H9 (cell line): ENCODE data around the gene ELF3. TPM values are rescaled to one million over a fixed set of nuclear protein-coding genes. Genes with fewer than 3 reads are reported as not detected.
A peak's percentile ranks its signal among the peaks of the same experiment; 100 is the strongest.

Source experiments
- DNase-seq: peaks from one replicate; pipeline ENCODE4 v3.0.0-alpha.2; 2017
- H2AFZ ChIP-seq: one replicate; pipeline ENCODE4 v1.6.1; 2013; ENCODE audit warnings: mild to moderate bottlenecking, low read length, control low read depth, moderate library complexity
- H2AK5ac ChIP-seq: 2 replicates; pipeline ENCODE4 v1.6.1; 2013; ENCODE audit warnings: low read length, control low read depth, mixed read lengths; ENCODE audit not compliant: insufficient read length
- H2BK120ac ChIP-seq: one replicate; pipeline ENCODE4 v1.6.1; 2013; ENCODE audit warnings: low read depth, mild to moderate bottlenecking, low read length, control low read depth, inconsistent platforms; ENCODE audit not compliant: poor library complexity, severe bottlenecking
- H2BK12ac ChIP-seq: 2 replicates; pipeline ENCODE4 v1.6.1; 2013; ENCODE audit warnings: low read length, control low read depth, mixed read lengths, low read depth; ENCODE audit not compliant: insufficient read length
- H2BK15ac ChIP-seq: 2 replicates; pipeline ENCODE4 v1.6.1; 2013; ENCODE audit warnings: low read depth, low read length, control low read depth
- H2BK20ac ChIP-seq: one replicate; pipeline ENCODE4 v1.6.1; 2013; ENCODE audit warnings: low read depth, mild to moderate bottlenecking, low read length, control low read depth, inconsistent platforms; ENCODE audit not compliant: poor library complexity, severe bottlenecking
- H2BK5ac ChIP-seq: 2 replicates; pipeline ENCODE4 v1.6.1; 2013; ENCODE audit warnings: low read length, control low read depth, mixed read lengths; ENCODE audit not compliant: insufficient read length
- H3K14ac ChIP-seq: 2 replicates; pipeline ENCODE4 v1.6.1; 2013; ENCODE audit warnings: low read length, control low read depth; ENCODE audit not compliant: insufficient read depth
- H3K18ac ChIP-seq: 2 replicates; pipeline ENCODE4 v1.6.1; 2013; ENCODE audit warnings: low read depth, mild to moderate bottlenecking, mixed read lengths, low read length, control low read depth; ENCODE audit not compliant: insufficient read length
- H3K23ac ChIP-seq: 2 replicates; pipeline ENCODE4 v1.6.1; 2013; ENCODE audit warnings: low read length, control low read depth, mixed read lengths, low read depth; ENCODE audit not compliant: insufficient read length
- H3K23me2 ChIP-seq: 2 replicates; pipeline ENCODE4 v1.6.1; 2013; ENCODE audit warnings: low read depth, mild to moderate bottlenecking, mixed read lengths, low read length, control low read depth; ENCODE audit not compliant: insufficient read length, poor library complexity, severe bottlenecking
- H3K27ac ChIP-seq: 2 replicates; pipeline ENCODE4 v1.5.1; 2013; ENCODE audit warnings: low read length, control low read depth, mixed read lengths, low read depth; ENCODE audit not compliant: insufficient read length
- H3K27me3 ChIP-seq: 2 replicates; pipeline ENCODE4 v1.6.1; 2013; ENCODE audit warnings: low read length, control low read depth, inconsistent platforms; ENCODE audit not compliant: insufficient read depth
- H3K4ac ChIP-seq: 2 replicates; pipeline ENCODE4 v1.6.1; 2013; ENCODE audit warnings: low read depth, mild to moderate bottlenecking, control low read depth, inconsistent platforms, low read length, moderate library complexity
- H3K4me1 ChIP-seq: 2 replicates; pipeline ENCODE4 v1.6.1; 2013; ENCODE audit warnings: low read length, control low read depth, inconsistent platforms; ENCODE audit not compliant: insufficient read depth
- H3K4me2 ChIP-seq: 2 replicates; pipeline ENCODE4 v1.6.1; 2013; ENCODE audit warnings: low read length, control low read depth, mixed read lengths; ENCODE audit not compliant: insufficient read length, insufficient read depth
- H3K56ac ChIP-seq: 2 replicates; pipeline ENCODE4 v1.6.1; 2013; ENCODE audit warnings: low read depth, mild to moderate bottlenecking, mixed read lengths, low read length, control low read depth; ENCODE audit not compliant: insufficient read length
- H3K79me1 ChIP-seq: 2 replicates; pipeline ENCODE4 v1.6.1; 2013; ENCODE audit warnings: low read depth, mild to moderate bottlenecking, moderate library complexity, low read length, control low read depth, inconsistent platforms; ENCODE audit not compliant: insufficient read depth, poor library complexity, severe bottlenecking
- H3K79me2 ChIP-seq: 2 replicates; pipeline ENCODE4 v1.6.1; 2013; ENCODE audit warnings: low read length, control low read depth, inconsistent platforms; ENCODE audit not compliant: insufficient read depth
- H3K9ac ChIP-seq: 2 replicates; pipeline ENCODE4 v1.6.1; 2013; ENCODE audit warnings: low read length, control low read depth, mixed read lengths; ENCODE audit not compliant: insufficient read length; ENCODE audit errors: extremely low read depth
- H3K9me3 ChIP-seq: one replicate; pipeline ENCODE4 v1.6.1; 2013; ENCODE audit warnings: low read depth, low read length, inconsistent platforms; ENCODE audit not compliant: control insufficient read depth
- H3T11ph ChIP-seq: one replicate; pipeline ENCODE4 v1.6.1; 2013; ENCODE audit warnings: mild to moderate bottlenecking, low read length, control low read depth, inconsistent platforms
- H4K20me1 ChIP-seq: one replicate; pipeline ENCODE4 v1.6.1; 2013; ENCODE audit not compliant: control insufficient read depth, insufficient read length, insufficient read depth
- H4K5ac ChIP-seq: 2 replicates; pipeline ENCODE4 v1.6.1; 2013; ENCODE audit warnings: low read depth, mild to moderate bottlenecking, mixed read lengths, low read length, control low read depth; ENCODE audit not compliant: insufficient read length
- H4K8ac ChIP-seq: replicated peaks from 2 replicates; pipeline ENCODE4 v1.6.1; 2013; ENCODE audit warnings: low read length, control low read depth, mixed read lengths, low read depth; ENCODE audit not compliant: insufficient read length
- H4K91ac ChIP-seq: 2 replicates; pipeline ENCODE4 v1.6.1; 2013; ENCODE audit warnings: low read depth, mild to moderate bottlenecking, moderate library complexity, mixed read lengths, low read length, control low read depth; ENCODE audit not compliant: insufficient read length
- H3K27ac Mint-ChIP-seq, 3 experiments: 2 replicates in 2 of 3; 3 replicates in 1 of 3; pipeline ENCODE4 v1.8.0; 2020 to 2021; ENCODE audit warnings: mixed read lengths in 3 of 3, mild to moderate bottlenecking in 1 of 3, moderate library complexity in 1 of 3
- H3K27me3 Mint-ChIP-seq: 2 replicates; pipeline ENCODE4 v1.8.0; 2021; ENCODE audit warnings: low read depth, mild to moderate bottlenecking, moderate library complexity, mixed read lengths
- H3K36me3 Mint-ChIP-seq, 3 experiments: 2 replicates in 2 of 3; 3 replicates in 1 of 3; pipeline ENCODE4 v1.8.0; 2020 to 2021; ENCODE audit warnings: low read depth in 3 of 3, mixed read lengths in 3 of 3; ENCODE audit not compliant: insufficient read depth in 1 of 3
- H3K4me1 Mint-ChIP-seq, 2 experiments: 2 replicates each; pipeline ENCODE4 v1.8.0; 2020; ENCODE audit warnings: mixed read lengths in 2 of 2
- H3K4me3 Mint-ChIP-seq, 2 experiments: 2 replicates in 1 of 2; 3 replicates in 1 of 2; pipeline ENCODE4 v1.8.0; 2020 to 2021; ENCODE audit warnings: mild to moderate bottlenecking in 2 of 2, mixed read lengths in 2 of 2, moderate library complexity in 1 of 2
- H3K9me3 Mint-ChIP-seq, 2 experiments: 2 replicates in 1 of 2; 3 replicates in 1 of 2; pipeline ENCODE4 v1.8.0; 2020; ENCODE audit warnings: mild to moderate bottlenecking in 2 of 2, mixed read lengths in 2 of 2, moderate library complexity in 1 of 2
- WGBS: extraction: QIAGEN DNeasy Blood & Tissue Kit; methylation state at CpG from one replicate; pipeline ENCODE4 v1.1.7; 2013; ENCODE audit warnings: missing lambda C conversion rate, low lambda C conversion rate, mixed read lengths; ENCODE audit not compliant: insufficient read length; ENCODE audit errors: extremely low coverage; 5-methylcytosine and 5-hydroxymethylcytosine counted together
- total RNA-seq: library from RNA; stranded (reverse); gene quantifications from 2 replicates; pipeline ENCODE4 v1.2.1, GENCODE V29; 2021
- TF ChIP-seq, protein P1 (sequence below): fragments of 200-600 bp; sonication (generic); conservative IDR thresholded peaks from 3 replicates; pipeline ENCODE4 v1.8.0; 2021; ENCODE audit warnings: antibody characterized with exemption, mild to moderate bottlenecking

ELF3 gene
- total RNA-seq, 1 experiment from 2014 or later: 10.4 TPM

DNA sequence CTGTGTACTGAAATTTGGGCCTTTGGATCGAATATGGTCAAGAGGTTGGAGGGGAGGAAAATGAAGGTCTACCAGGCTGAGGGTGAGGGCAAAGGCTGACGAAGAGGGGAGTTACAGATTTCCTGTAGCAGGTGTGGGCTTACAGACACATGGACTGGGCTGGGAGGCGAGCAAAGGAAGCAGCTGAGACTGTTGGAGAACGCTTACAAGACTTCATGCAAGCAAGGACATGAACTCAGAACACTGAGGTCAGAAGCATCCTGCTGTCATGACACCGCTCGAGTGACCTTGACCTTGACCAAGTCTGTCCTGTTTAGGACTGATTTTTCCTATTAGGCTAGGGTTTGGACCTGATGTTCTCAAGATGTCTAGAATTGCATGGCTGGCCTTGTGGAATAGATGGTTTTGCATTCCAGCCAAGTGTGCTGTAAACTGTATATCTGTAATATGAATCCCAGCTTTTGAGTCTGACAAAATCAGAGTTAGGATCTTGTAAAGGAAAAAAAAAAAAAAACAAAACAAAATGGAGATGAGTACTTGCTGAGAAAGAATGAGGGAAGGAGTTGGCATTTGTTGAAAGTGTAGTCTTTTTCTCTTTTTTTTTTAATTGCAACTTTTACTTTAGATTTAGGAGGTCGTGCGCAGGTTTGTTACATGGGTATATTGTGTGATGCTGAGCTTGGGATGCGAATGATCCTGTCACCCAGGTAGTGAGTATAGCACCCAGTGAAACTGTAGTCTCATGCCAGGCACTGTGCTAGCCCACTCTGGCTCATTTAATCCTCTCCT lies 5.8 kb downstream of the ELF3 start:
- Histone ChIP-seq H2AK5ac (no peak overlapping the region), H3K4ac (no peak overlapping the region), H3K23me2 (no peaks in the 10 kb centered on the region), H3K56ac (no peak overlapping the region), H4K5ac (no peak overlapping the region), H3K9me3 (no peaks in the 10 kb centered on the region), H3K14ac (no peak overlapping the region), H2BK15ac (no peak overlapping the region), H2BK120ac (no peak overlapping the region), H3K18ac (no peak overlapping the region), H2BK12ac (no peak overlapping the region), H4K8ac (no peak overlapping the region), H2BK5ac (no peak overlapping the region), H3K9ac (no peak overlapping the region), H3K27ac (no peak overlapping the region), H2BK20ac (no peak overlapping the region), H4K20me1 (no peaks in the 10 kb centered on the region), H3K23ac (no peak overlapping the region), H3K27me3 (no peaks in the 10 kb centered on the region), H3K79me2 (no peaks in the 10 kb centered on the region), H3K4me1 (no peaks in the 10 kb centered on the region; the same call in 1 of the 2 replicates), H3T11ph (no peak overlapping the region), H4K91ac (no peak overlapping the region), H3K79me1 (no peaks in the 10 kb centered on the region), H3K4me2 (no peak overlapping the region), H2AFZ (no peak overlapping the region)
- peak overlapping the region in 1 of 3 experiments; percentile 71; a peak in 1 of 7 replicates for H3K27ac Mint-ChIP-seq
- peaks cover 13 to 27% of the 10 kb centered on the region in 2 experiments for H3K4me1 Mint-ChIP-seq
- TF ChIP-seq, protein P1, sequence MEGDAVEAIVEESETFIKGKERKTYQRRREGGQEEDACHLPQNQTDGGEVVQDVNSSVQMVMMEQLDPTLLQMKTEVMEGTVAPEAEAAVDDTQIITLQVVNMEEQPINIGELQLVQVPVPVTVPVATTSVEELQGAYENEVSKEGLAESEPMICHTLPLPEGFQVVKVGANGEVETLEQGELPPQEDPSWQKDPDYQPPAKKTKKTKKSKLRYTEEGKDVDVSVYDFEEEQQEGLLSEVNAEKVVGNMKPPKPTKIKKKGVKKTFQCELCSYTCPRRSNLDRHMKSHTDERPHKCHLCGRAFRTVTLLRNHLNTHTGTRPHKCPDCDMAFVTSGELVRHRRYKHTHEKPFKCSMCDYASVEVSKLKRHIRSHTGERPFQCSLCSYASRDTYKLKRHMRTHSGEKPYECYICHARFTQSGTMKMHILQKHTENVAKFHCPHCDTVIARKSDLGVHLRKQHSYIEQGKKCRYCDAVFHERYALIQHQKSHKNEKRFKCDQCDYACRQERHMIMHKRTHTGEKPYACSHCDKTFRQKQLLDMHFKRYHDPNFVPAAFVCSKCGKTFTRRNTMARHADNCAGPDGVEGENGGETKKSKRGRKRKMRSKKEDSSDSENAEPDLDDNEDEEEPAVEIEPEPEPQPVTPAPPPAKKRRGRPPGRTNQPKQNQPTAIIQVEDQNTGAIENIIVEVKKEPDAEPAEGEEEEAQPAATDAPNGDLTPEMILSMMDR: no peak
- H3K4me3 Mint-ChIP-seq: no peak overlapping the region
- no peak for DNase-seq
- no peaks in the 10 kb centered on the region for H3K9me3 Mint-ChIP-seq
- no CpG with 5 or more reads among the region's 9 CpGs for WGBS
- H3K27me3 Mint-ChIP-seq: no peaks in the 10 kb centered on the region
- peaks cover 0 to 45% (median 27%) of the 10 kb centered on the region in 3 experiments; a peak in 4 of 7 replicates for H3K36me3 Mint-ChIP-seq
